Measurements from ENCODE around the gene SNX4.
"Not testable (repeated sequence)": the region's sequence is repeated elsewhere in the genome, so short reads cannot be mapped to it uniquely, and the experiment has no call there.

SNX4 gene

DNA sequence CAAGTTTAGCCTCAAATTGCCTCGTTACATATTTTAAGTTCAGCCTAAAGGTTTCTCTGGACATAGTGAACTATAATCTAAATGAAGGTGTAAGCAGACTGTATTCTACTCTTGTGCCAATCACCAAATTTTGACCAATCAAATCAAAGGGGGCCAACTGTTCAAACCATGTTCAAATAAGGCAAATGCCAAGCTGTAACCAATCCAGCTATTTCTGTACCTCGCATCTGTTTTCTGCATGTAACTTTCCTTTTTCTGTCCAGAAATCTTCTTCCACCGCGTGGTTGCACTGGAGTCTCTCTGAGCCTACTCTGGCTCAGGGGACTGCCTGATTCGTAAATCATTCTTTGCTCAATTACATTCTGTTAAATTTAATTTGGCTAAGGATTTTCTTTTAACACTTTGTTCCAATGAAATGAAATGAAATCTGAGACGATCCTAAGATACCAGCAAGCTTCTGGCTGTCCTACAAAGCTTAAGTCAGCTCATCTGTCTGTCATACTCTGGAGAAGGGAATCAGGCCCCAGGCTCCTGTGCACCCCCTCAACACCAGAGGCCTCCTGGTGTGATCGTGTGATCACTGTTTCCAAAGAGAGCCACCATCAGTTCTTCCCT lies 91.7 kb downstream of the SNX4 start:
- TF ChIP-seq, protein P1, sequence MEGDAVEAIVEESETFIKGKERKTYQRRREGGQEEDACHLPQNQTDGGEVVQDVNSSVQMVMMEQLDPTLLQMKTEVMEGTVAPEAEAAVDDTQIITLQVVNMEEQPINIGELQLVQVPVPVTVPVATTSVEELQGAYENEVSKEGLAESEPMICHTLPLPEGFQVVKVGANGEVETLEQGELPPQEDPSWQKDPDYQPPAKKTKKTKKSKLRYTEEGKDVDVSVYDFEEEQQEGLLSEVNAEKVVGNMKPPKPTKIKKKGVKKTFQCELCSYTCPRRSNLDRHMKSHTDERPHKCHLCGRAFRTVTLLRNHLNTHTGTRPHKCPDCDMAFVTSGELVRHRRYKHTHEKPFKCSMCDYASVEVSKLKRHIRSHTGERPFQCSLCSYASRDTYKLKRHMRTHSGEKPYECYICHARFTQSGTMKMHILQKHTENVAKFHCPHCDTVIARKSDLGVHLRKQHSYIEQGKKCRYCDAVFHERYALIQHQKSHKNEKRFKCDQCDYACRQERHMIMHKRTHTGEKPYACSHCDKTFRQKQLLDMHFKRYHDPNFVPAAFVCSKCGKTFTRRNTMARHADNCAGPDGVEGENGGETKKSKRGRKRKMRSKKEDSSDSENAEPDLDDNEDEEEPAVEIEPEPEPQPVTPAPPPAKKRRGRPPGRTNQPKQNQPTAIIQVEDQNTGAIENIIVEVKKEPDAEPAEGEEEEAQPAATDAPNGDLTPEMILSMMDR (IDR thresholded peaks at IDR 0.05; ENCODE audit: low read depth, low read length), result no peak
- H3K4me3 ChIP-seq (ENCODE audit: low read depth, low read length), result no peak overlapping the region

DNA sequence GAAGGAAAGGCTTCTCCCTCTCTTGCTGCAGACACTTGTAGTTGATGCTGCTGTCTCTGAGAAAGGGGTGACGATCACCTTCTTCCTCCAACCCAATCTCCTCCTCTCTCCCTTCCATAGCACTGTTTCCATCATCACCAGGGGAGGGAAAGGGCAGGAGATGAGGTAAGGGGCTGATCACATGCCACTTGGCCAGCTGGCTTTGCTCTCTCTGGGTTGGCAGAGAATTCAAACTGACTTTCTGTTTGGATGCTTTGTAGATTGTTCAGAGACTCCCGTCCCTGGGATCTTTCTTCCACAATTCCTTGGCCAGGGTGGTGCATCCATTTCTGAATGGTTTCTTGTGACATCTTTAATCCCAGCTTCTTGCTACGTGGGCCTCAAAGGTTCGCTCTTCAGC lies 101.7 kb downstream of the SNX4 start:
- no peak overlapping the region for H3K4me3 ChIP-seq (ENCODE audit: low read depth, low read length)
- TF ChIP-seq, protein P1 (IDR thresholded peaks at IDR 0.05; ENCODE audit: low read depth, low read length), result no peak

DNA sequence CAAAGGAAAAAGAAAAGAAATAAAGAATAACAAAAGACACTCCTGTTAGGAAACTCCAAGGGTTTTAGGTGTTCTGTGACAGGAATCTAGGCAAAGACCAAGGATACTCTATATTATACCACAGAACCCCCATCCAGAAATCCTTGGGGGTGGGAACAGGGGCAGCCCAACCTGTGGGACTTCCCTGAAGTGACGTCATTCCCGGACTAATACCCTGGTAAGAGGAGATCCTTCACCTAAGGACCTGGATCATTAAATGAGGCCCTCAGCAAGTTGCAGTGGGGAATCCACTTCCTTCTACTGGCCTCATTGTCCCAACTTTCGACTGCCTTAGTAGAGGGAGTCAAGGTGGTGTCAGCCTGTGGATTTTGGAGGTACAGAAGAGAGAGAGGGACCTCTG lies 103.8 kb downstream of the SNX4 start:
- TF ChIP-seq, protein P1 (IDR thresholded peaks at IDR 0.05; ENCODE audit: low read depth, low read length), result no peak
- H3K4me3 ChIP-seq (ENCODE audit: low read depth, low read length), result no peak overlapping the region

DNA sequence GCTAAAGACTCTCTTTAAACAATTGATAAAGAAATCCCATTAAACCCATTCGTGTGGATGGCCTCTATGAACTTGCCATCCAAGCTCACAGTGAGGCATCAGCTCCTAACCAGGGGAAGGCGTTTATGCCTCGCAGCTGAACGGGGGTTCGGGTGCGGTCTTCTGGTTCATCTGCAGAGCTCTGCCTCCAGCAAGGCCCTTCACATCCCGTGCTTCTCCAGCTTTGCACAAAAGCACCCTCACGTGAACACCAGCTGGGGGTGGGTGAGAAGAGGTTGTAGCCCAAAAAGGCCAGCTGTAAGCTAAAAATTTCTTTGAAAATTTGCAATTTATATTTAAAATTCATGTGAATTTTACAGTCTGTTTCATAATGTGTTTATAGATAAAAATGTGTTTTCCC lies 105.3 kb downstream of the SNX4 start:
- H3K4me3 ChIP-seq (ENCODE audit: low read depth, low read length), result no peak overlapping the region
- TF ChIP-seq, protein P1 (IDR thresholded peaks at IDR 0.05; ENCODE audit: low read depth, low read length), result no peak

DNA sequence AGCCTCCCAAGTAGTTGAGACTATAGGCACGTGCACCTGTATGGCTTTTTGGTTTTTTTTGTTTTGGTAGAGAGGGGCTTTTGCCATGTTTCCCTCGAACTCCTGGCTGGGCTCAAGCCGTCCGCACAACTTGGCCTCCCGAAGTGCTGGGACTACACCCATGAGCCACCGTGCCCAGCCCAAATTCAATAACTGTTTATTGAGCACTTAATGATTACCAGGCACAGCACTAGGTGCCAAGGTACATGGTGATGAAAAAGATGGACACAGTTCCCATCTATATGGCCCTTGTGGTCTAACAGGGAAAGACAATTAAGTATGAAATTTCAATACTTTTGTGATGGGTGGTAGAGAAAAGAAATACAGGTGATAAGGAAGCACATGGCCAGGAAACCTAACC lies 109.1 kb downstream of the SNX4 start:
- no peak overlapping the region for H3K4me3 ChIP-seq (ENCODE audit: low read depth, low read length)
- TF ChIP-seq, protein P1 (IDR thresholded peaks at IDR 0.05; ENCODE audit: low read depth, low read length), result no peak

DNA sequence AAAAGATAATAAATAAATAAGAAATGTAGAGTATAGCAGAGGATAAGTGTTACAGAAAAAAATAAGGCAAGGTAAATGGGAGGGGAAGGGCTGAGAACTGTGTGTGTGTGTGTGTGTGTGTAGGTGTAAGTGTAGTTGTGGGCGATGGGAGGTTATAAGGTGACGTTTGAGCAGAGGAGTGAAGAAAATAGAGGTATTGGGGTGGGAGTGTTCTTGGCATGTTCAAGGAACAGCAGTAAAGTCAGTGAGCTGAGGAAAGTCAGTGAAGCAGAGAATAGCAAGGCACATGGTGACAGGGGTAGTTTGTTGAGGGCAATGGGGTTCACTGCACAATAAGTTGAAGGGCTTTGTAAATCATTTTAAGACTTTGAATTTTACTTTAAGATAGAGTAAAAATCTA lies 113.9 kb downstream of the SNX4 start:
- TF ChIP-seq, protein P1 (IDR thresholded peaks at IDR 0.05; ENCODE audit: low read depth, low read length), result no peak
- H3K4me3 ChIP-seq (ENCODE audit: low read depth, low read length), result no peak overlapping the region

DNA sequence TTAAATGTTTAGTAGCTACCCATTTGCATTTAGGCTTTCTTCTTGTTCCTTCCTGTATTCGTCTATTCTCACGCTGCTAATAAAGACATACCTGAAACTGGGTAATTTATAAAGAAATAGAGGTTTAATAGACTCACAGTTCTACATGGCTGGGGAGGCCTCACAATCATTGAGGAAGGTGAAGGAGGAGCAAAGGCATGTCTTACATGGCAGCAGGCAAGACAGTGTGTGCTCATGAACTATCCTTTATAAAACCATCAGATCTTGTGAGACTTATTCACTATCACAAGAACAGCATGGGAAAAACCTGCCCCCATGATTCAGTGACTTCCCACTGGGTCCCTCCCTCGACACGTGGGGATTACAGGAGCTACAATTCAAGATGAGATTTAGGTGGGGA lies 114.5 kb downstream of the SNX4 start:
- not testable (repeated sequence) for H3K4me3 ChIP-seq (ENCODE audit: low read depth, low read length)

DNA sequence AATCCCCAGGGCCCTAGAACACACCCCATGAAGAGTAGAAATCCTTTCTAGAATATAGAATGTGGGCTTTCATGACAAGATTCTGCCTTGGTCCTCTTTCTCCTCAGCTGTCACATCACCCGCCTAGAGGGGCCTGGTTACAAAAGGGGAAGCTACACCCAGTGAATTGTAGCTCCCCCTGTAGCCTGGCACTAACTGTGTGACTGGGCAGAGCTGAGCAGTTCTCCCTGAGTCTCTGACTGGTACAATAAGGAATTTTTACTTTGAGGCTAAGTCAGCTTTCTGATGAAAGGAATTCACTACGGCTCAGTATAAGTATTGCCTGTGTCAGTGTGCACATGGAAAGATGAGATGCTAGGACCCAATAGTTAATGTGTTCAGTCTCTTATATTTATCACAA lies 116.2 kb downstream of the SNX4 start:
- TF ChIP-seq, protein P1 (IDR thresholded peaks at IDR 0.05; ENCODE audit: low read depth, low read length), result no peak
- no peak overlapping the region for H3K4me3 ChIP-seq (ENCODE audit: low read depth, low read length)

Measured in WI38 (cell line).